ENCODE results near the gene ARHGEF12.
A peak's percentile ranks its signal among the peaks of the same experiment; 100 is the strongest.

The ARHGEF12 gene

GRCh38 chr11:120339394-120339890 lies 3.2 kb downstream of the ARHGEF12 start:
- DNase-seq (ENCODE audit: low read depth), result no peak

GRCh38 chr11:120340529-120340928 lies 4.3 kb downstream of the ARHGEF12 start:
- no peak for DNase-seq (ENCODE audit: low read depth)

- no peak for DNase-seq (ENCODE audit: low read depth)
Measured at GRCh38 chr11:120342226-120342625, 6.0 kb downstream of the ARHGEF12 start.

GRCh38 chr11:120342678-120343077 lies 6.5 kb downstream of the ARHGEF12 start:
- DNase-seq (ENCODE audit: low read depth), result no peak

GRCh38 chr11:120343429-120343828 lies 7.2 kb downstream of the ARHGEF12 start:
- DNase-seq (ENCODE audit: low read depth), result no peak

- DNase-seq (ENCODE audit: low read depth), result peak; percentile 32
Measured at GRCh38 chr11:120344302-120345004, 8.2 kb downstream of the ARHGEF12 start.

GRCh38 chr11:120346233-120346632 lies 10.0 kb downstream of the ARHGEF12 start:
- no peak for DNase-seq (ENCODE audit: low read depth)

- DNase-seq (ENCODE audit: low read depth), result no peak
Measured at GRCh38 chr11:120350637-120351036, 14.4 kb downstream of the ARHGEF12 start.

- DNase-seq (ENCODE audit: low read depth), result no peak
Measured at GRCh38 chr11:120352405-120352804, 16.2 kb downstream of the ARHGEF12 start.

- DNase-seq (ENCODE audit: low read depth), result no peak
Measured at GRCh38 chr11:120354068-120354467, 17.9 kb downstream of the ARHGEF12 start.

GRCh38 chr11:120354779-120355178 lies 18.6 kb downstream of the ARHGEF12 start:
- DNase-seq (ENCODE audit: low read depth), result no peak

GRCh38 chr11:120357620-120358019 lies 21.4 kb downstream of the ARHGEF12 start:
- no peak for DNase-seq (ENCODE audit: low read depth)

GRCh38 chr11:120358729-120359128 lies 22.5 kb downstream of the ARHGEF12 start:
- no peak for DNase-seq (ENCODE audit: low read depth)

- DNase-seq (ENCODE audit: low read depth), result no peak
Measured at GRCh38 chr11:120363436-120363835, 27.2 kb downstream of the ARHGEF12 start.

GRCh38 chr11:120365512-120365911 lies 29.3 kb downstream of the ARHGEF12 start:
- DNase-seq (ENCODE audit: low read depth), result no peak

GRCh38 chr11:120372296-120372695 lies 36.1 kb downstream of the ARHGEF12 start:
- no peak for DNase-seq (ENCODE audit: low read depth)

GRCh38 chr11:120375076-120375475 lies 38.9 kb downstream of the ARHGEF12 start:
- DNase-seq (ENCODE audit: low read depth), result no peak

GRCh38 chr11:120376547-120377182 lies 40.5 kb downstream of the ARHGEF12 start:
- DNase-seq (ENCODE audit: low read depth), result no peak

GRCh38 chr11:120378474-120378873 lies 42.3 kb downstream of the ARHGEF12 start:
- no peak for DNase-seq (ENCODE audit: low read depth)

- no peak for DNase-seq (ENCODE audit: low read depth)
Measured at GRCh38 chr11:120381401-120381800, 45.2 kb downstream of the ARHGEF12 start.

- no peak for DNase-seq (ENCODE audit: low read depth)
Measured at GRCh38 chr11:120383518-120384155, 47.4 kb downstream of the ARHGEF12 start.

- DNase-seq (ENCODE audit: low read depth), result no peak
Measured at GRCh38 chr11:120384476-120384875, 48.3 kb downstream of the ARHGEF12 start.

GRCh38 chr11:120385110-120385509 lies 48.9 kb downstream of the ARHGEF12 start:
- no peak for DNase-seq (ENCODE audit: low read depth)

Measured in T follicular helper cell (primary cell).